ENCODE measurements around the gene FAM124B.

The FAM124B gene

DNA sequence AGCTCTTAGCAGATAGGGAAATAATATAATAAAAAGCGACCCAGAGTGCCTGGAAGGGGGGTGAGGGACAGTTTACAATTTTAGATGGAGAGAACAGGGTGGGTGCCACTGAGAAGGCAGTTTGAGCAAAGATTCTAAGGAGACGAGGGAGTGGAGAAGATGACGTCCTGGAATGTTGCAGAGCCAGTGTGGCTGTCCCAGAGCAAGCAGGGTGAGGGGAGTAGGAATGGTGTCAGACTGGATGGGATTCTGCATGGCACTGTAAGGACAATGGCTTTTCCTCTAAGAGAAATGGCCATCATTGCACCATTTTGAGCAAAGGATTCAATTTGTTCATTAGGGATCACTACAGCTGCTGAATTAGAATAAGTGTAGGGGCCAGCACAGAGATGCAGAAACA, 73.1 kb downstream of the FAM124B start:
- TF ChIP-seq, protein P1, sequence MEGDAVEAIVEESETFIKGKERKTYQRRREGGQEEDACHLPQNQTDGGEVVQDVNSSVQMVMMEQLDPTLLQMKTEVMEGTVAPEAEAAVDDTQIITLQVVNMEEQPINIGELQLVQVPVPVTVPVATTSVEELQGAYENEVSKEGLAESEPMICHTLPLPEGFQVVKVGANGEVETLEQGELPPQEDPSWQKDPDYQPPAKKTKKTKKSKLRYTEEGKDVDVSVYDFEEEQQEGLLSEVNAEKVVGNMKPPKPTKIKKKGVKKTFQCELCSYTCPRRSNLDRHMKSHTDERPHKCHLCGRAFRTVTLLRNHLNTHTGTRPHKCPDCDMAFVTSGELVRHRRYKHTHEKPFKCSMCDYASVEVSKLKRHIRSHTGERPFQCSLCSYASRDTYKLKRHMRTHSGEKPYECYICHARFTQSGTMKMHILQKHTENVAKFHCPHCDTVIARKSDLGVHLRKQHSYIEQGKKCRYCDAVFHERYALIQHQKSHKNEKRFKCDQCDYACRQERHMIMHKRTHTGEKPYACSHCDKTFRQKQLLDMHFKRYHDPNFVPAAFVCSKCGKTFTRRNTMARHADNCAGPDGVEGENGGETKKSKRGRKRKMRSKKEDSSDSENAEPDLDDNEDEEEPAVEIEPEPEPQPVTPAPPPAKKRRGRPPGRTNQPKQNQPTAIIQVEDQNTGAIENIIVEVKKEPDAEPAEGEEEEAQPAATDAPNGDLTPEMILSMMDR (IDR thresholded peaks at IDR 0.05), result no peak

All from LNCAP (cell line).